ENCODE data around the gene HHIPL1. TPM values are rescaled to one million over a fixed set of nuclear protein-coding genes. Genes with fewer than 3 reads are reported as not detected.

Gene HHIPL1
- total and polyA plus RNA-seq, 2 of the 8 experiments (the other 6 are each of a cell fraction or from before 2014, with no cell fraction given) = 1.5 to 2.6 TPM

- no peak overlapping the region for H3K9ac ChIP-seq (replicated peaks in 1 of 4; ENCODE audit: extremely low read depth in 1 of 4, low read depth in 3 of 4, low read length in 3 of 4)
- H3K23ac ChIP-seq (ENCODE audit: insufficient read length) = no peak overlapping the region
- no peak overlapping the region for H2AK5ac ChIP-seq (ENCODE audit: low read depth, low read length)
- no peak overlapping the region for H2BK15ac ChIP-seq (ENCODE audit: low read length)
- no peak overlapping the region for H2BK12ac ChIP-seq (ENCODE audit: low read depth, low read length)
- no peak overlapping the region for H3K27ac ChIP-seq (ENCODE audit: low read depth, low read length)
- H3K79me1 ChIP-seq (ENCODE audit: low read depth, low read length) = no peaks in the 10 kb centered on the region
- H2BK5ac ChIP-seq (ENCODE audit: low read depth, low read length) = no peak overlapping the region
- H3K23me2 ChIP-seq (ENCODE audit: low read depth, low read length) = peaks cover 9% of the 10 kb centered on the region
- no peak overlapping the region for H2BK20ac ChIP-seq (ENCODE audit: low read length)
- no peak overlapping the region for H3K4me2 ChIP-seq (ENCODE audit: insufficient read depth in 1 of 2, low read depth in 2 of 2, low read length in 2 of 2)
- no peaks in the 10 kb centered on the region for H3K79me2 ChIP-seq (ENCODE audit: control insufficient read depth in 1 of 2, insufficient read depth in 2 of 2, low read length in 2 of 2)
- no peak overlapping the region for H3K4me3 ChIP-seq (ENCODE audit: extremely low read depth in 1 of 4, insufficient read depth in 2 of 4, low read depth in 3 of 4, low read length in 4 of 4)
- no peak overlapping the region for H4K5ac ChIP-seq (ENCODE audit: insufficient read length, low read depth, low read length)
- H3K9me3 ChIP-seq (ENCODE audit: insufficient read depth in 2 of 2, low read depth in 1 of 2, low read length in 1 of 2) = peaks cover 6 to 10% of the 10 kb centered on the region in 2 experiments; a peak in 3 of 4 replicates
- no peak for FAIRE-seq
- H3K36me3 ChIP-seq (ENCODE audit: control insufficient read depth in 2 of 4, insufficient read depth in 4 of 4, low read length in 3 of 4) = no peaks in the 10 kb centered on the region
- H4K8ac ChIP-seq (ENCODE audit: extremely low read depth, insufficient read depth, low read length) = no peak overlapping the region
- H3K14ac ChIP-seq (ENCODE audit: insufficient read length) = no peak overlapping the region
- H3K18ac ChIP-seq (ENCODE audit: extremely low read depth, low read length) = no peak overlapping the region
- H4K20me1 ChIP-seq (replicated peaks in 1 of 2; ENCODE audit: control insufficient read depth in 1 of 2, insufficient read depth in 2 of 2, low read length in 2 of 2) = no peaks in the 10 kb centered on the region
- TF ChIP-seq NANOG (IDR thresholded peaks at IDR 0.05; ENCODE audit: insufficient read depth, low read depth, low read length, poor library complexity, severe bottlenecking) (no peak), JUND (IDR thresholded peaks at IDR 0.05; ENCODE audit: low read length) (no peak), CBX5 (IDR thresholded peaks at IDR 0.05; ENCODE audit: low read depth, low read length) (no peak), EP300 (IDR thresholded peaks at IDR 0.05; ENCODE audit: borderline replicate concordance in 1 of 2, low read depth in 2 of 2, low read length in 2 of 2) (no peak), GABPA (IDR thresholded peaks at IDR 0.05; ENCODE audit: borderline replicate concordance, insufficient read depth, low read length) (no peak), E2F6 (IDR thresholded peaks at IDR 0.05) (no peak), SP1 (IDR thresholded peaks at IDR 0.05; ENCODE audit: low read depth, low read length) (no peak)
- WGBS, 2 experiments (ENCODE audit: extremely low coverage in 1 of 2, insufficient coverage in 1 of 2, insufficient read length in 1 of 2, insufficient replicate concordance in 2 of 2, low coverage in 1 of 2, low lambda C conversion rate in 2 of 2, missing lambda C conversion rate in 1 of 2) = 96% methylated on average over 11 of the region's 11 CpGs; no CpG with 5 or more reads in 1 of the 2 experiments
- no peak overlapping the region for H3K56ac ChIP-seq (replicated peaks; ENCODE audit: insufficient read length, low read depth, low read length)
- H4K91ac ChIP-seq (replicated peaks; ENCODE audit: insufficient read length, low read length) = no peak overlapping the region
- H3K4ac ChIP-seq (replicated peaks; ENCODE audit: insufficient read length, low read depth, low read length) = no peak overlapping the region
- ChIA-PET POLR2A (ENCODE audit: partially characterized antibody) (no interaction called here), CTCF (ENCODE audit: partially characterized antibody) (interaction anchor here (1.0 to 3.6 kb wide), 9 partner anchors 9 to 208 kb away, joined by 3 to 26 read pairs (median 4); no protein-coding TSS in a partner anchor)
- DNase-seq (ENCODE audit: low read depth in 1 of 2, low spot score in 2 of 2) = peak in 1 of 2 experiments; percentile 38
- no peak overlapping the region for H2BK120ac ChIP-seq (replicated peaks; ENCODE audit: low read depth, low read length)
- H3K27me3 ChIP-seq (replicated peaks in 1 of 4; ENCODE audit: control insufficient read depth in 3 of 4, extremely low read depth in 1 of 4, insufficient read depth in 3 of 4, low read length in 3 of 4) = no peaks in the 10 kb centered on the region
- H3K4me1 ChIP-seq (replicated peaks in 1 of 4; ENCODE audit: control insufficient read depth in 3 of 4, insufficient read depth in 4 of 4, low read length in 3 of 4) = peaks cover 0 to 7% (median 6%) of the 10 kb centered on the region in 4 experiments; a peak in 6 of 7 replicates
- no peak overlapping the region for H2AFZ ChIP-seq (ENCODE audit: low read length)
Measured at GRCh38 chr14:99681832-99682148, 36.9 kb downstream of the HHIPL1 start.

All from H1 (cell line).